ENCODE data around the gene SSH2.

GRCh38 chr17:29659155-29659554 is 270.9 kb downstream of the SSH2 start:
- TF ChIP-seq CTCF (conservative IDR thresholded peaks at IDR 0.05) = no peak
- TF ChIP-seq EZH2 (IDR thresholded peaks at IDR 0.05; ENCODE audit: low read depth) = no peak
